ENCODE measurements around the gene TTPAL.

- TF ChIP-seq NFYB (IDR thresholded peaks at IDR 0.05; ENCODE audit: extremely low read depth, insufficient read length) (no peak), STAT5B (CRISPR knock-in tag; IDR thresholded peaks at IDR 0.05) (no peak), ARID2 (IDR thresholded peaks at IDR 0.05) (no peak), ZNF274 (IDR thresholded peaks at IDR 0.05; ENCODE audit: borderline replicate concordance, low read depth, low read length) (no peak), ZNF609 (CRISPR knock-in tag; IDR thresholded peaks at IDR 0.05; ENCODE audit: borderline replicate concordance) (no peak), LARP7 (IDR thresholded peaks at IDR 0.05) (no peak), PML (IDR thresholded peaks at IDR 0.05; ENCODE audit: low read length) (no peak), SFPQ (IDR thresholded peaks at IDR 0.05; ENCODE audit: low read depth, low read length) (no peak), POLR2A (conservative IDR thresholded peaks at IDR 0.05) (no peak), SP2 (IDR thresholded peaks at IDR 0.05; ENCODE audit: extremely low read depth, low read depth, low read length, poor library complexity, severe bottlenecking) (no peak), POLR3A (IDR thresholded peaks at IDR 0.05; ENCODE audit: borderline replicate concordance, extremely low read depth, insufficient read depth, insufficient read length) (no peak)
These were observed 16.4 kb upstream of the TTPAL start for GRCh38 chr20:44459271-44459670.

Measured in K562 (cell line).